ENCODE results near the gene CCT6A. TPM values are rescaled to one million over a fixed set of nuclear protein-coding genes. Genes with fewer than 3 reads are reported as not detected.

Gene CCT6A
- total RNA-seq, 1 experiment from 2014 or later, result 257 TPM

DNA sequence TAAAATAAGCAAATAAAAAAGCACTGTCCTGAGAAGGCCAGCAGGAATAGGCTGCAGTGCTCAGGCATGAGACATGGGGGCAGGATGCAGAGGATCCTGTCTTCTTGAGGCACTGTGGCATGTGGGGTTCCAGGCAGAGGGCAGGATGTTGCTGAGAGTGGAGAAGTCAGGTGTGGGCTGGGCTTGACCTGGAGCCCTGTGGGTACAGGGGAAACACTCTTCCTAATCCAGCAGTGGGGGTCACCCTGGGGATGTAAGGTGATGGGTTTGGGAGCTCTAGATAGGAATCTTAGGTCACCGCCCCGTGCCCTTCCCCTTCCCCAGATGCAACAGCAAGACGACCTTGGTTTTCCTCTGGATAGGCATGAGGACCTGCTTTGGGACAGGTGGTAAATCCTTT is 26.1 kb downstream of the CCT6A start:
- ATAC-seq, result no peak
- H2AFZ ChIP-seq (ENCODE audit: low read depth, low read length, poor library complexity, severe bottlenecking), result no peak overlapping the region
- H3K9me2 ChIP-seq (ENCODE audit: insufficient read depth), result no peaks in the 10 kb centered on the region
- CTCF ChIA-PET, result no interaction called here
- POLR2A ChIA-PET, result no interaction called here
- no TSS peak for BruUV-seq (replicated peaks)
- H3K9ac ChIP-seq (ENCODE audit: low read length), result no peak overlapping the region
- no peaks in the 10 kb centered on the region for H3K79me2 ChIP-seq (ENCODE audit: insufficient read depth, low read length)
- intact Hi-C loops (cut with micrococcal nuclease), result no loop called here
- H3K4me2 ChIP-seq (ENCODE audit: low read length), result no peak overlapping the region
- H3K9me3 ChIP-seq (ENCODE audit: control insufficient read depth in 1 of 2, insufficient read depth in 1 of 2, low read depth in 1 of 2, low read length in 2 of 2), result no peaks in the 10 kb centered on the region
- DNase-seq (ENCODE audit: low read depth, low spot score), result no peak
- H3K27ac ChIP-seq (ENCODE audit: low read depth, low read length), result no peak overlapping the region
- no peaks in the 10 kb centered on the region for H4K20me1 ChIP-seq (ENCODE audit: insufficient read depth)
- RAD21 ChIA-PET (ENCODE audit: low non-redundant PET in 1 of 2, low total read pairs in 2 of 2, uncharacterized antibody in 2 of 2, unreplicated experiment in 2 of 2), result no interaction called here
- H3K4me1 ChIP-seq (ENCODE audit: control insufficient read depth in 1 of 2, insufficient read depth in 2 of 2, low read length in 2 of 2), result no peaks in the 10 kb centered on the region
- H3K27me3 ChIP-seq (ENCODE audit: insufficient read depth, low read length), result no peaks in the 10 kb centered on the region
- no peak overlapping the region for H3K4me3 ChIP-seq (replicated peaks in 1 of 2; ENCODE audit: low read depth in 1 of 2, low read length in 2 of 2)
- TF ChIP-seq POLR2A (IDR thresholded peaks at IDR 0.05; ENCODE audit: borderline replicate concordance, extremely low read depth, insufficient read depth, insufficient read length) (no peak), SRF (IDR thresholded peaks at IDR 0.05; ENCODE audit: low read depth) (no peak), SP1 (IDR thresholded peaks at IDR 0.05; ENCODE audit: low read depth) (no peak), POLR2AphosphoS5 (IDR thresholded peaks at IDR 0.05; ENCODE audit: low read depth, low read length) (no peak), RAD21 (IDR thresholded peaks at IDR 0.05; ENCODE audit: low read depth) (no peak), FOSL1 (IDR thresholded peaks at IDR 0.05; ENCODE audit: low read depth) (no peak), EZH2phosphoT487 (IDR thresholded peaks at IDR 0.05; ENCODE audit: borderline replicate concordance) (no peak)
- TF ChIP-seq, protein P1, sequence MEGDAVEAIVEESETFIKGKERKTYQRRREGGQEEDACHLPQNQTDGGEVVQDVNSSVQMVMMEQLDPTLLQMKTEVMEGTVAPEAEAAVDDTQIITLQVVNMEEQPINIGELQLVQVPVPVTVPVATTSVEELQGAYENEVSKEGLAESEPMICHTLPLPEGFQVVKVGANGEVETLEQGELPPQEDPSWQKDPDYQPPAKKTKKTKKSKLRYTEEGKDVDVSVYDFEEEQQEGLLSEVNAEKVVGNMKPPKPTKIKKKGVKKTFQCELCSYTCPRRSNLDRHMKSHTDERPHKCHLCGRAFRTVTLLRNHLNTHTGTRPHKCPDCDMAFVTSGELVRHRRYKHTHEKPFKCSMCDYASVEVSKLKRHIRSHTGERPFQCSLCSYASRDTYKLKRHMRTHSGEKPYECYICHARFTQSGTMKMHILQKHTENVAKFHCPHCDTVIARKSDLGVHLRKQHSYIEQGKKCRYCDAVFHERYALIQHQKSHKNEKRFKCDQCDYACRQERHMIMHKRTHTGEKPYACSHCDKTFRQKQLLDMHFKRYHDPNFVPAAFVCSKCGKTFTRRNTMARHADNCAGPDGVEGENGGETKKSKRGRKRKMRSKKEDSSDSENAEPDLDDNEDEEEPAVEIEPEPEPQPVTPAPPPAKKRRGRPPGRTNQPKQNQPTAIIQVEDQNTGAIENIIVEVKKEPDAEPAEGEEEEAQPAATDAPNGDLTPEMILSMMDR (IDR thresholded peaks at IDR 0.05 in 2 of 3, conservative IDR thresholded peaks at IDR 0.05 in 1 of 3; ENCODE audit: borderline replicate concordance in 1 of 3, insufficient read depth in 1 of 3, low read depth in 2 of 3, low read length in 2 of 3), result no peak
- TF ChIP-seq, protein P2, sequence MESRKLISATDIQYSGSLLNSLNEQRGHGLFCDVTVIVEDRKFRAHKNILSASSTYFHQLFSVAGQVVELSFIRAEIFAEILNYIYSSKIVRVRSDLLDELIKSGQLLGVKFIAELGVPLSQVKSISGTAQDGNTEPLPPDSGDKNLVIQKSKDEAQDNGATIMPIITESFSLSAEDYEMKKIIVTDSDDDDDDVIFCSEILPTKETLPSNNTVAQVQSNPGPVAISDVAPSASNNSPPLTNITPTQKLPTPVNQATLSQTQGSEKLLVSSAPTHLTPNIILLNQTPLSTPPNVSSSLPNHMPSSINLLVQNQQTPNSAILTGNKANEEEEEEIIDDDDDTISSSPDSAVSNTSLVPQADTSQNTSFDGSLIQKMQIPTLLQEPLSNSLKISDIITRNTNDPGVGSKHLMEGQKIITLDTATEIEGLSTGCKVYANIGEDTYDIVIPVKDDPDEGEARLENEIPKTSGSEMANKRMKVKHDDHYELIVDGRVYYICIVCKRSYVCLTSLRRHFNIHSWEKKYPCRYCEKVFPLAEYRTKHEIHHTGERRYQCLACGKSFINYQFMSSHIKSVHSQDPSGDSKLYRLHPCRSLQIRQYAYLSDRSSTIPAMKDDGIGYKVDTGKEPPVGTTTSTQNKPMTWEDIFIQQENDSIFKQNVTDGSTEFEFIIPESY (IDR thresholded peaks at IDR 0.05; ENCODE audit: extremely low read depth, insufficient replicate concordance, low read length), result no peak
- peaks cover 16 to 27% of the 10 kb centered on the region in 2 experiments for H3K36me3 ChIP-seq (ENCODE audit: control insufficient read depth in 1 of 2, insufficient read depth in 2 of 2, low read length in 2 of 2)

Data from HCT116 (cell line).